Endothelial cell of umbilical vein (primary cell): ENCODE data around the gene BIRC5. TPM values are rescaled to one million over a fixed set of nuclear protein-coding genes. Genes with fewer than 3 reads are reported as not detected.

Source experiments
- BruUV-seq: library from RNA; stranded (reverse); fragments of 400-500 nt; replicated peaks from 2 replicates; lab custom pipeline; 2021; lab: Mats Ljungman, UMichigan
- CTCF ChIA-PET: fragments of 300-600, 350-600 bp; sonication (Branson Sonifier 250); formaldehyde crosslinking; loops from one replicate; lab custom pipeline; 2021; ENCODE audit warnings: antibody characterized with exemption, inconsistent platforms; lab: Charles Lee
- POLR2A ChIA-PET: fragments of 300-600, 350-600 bp; sonication (Branson Sonifier 250); formaldehyde crosslinking; loops from one replicate; lab custom pipeline; 2021; ENCODE audit warnings: antibody characterized with exemption, inconsistent platforms; lab: Charles Lee
- DNase-seq: peaks from one replicate; pipeline ENCODE4 v3.0.0-alpha.2; 2011; ENCODE audit warnings: low read depth, low spot score
- FAIRE-seq: peaks from 2 replicates; lab custom pipeline; 2011; peaks lifted over from hg19 to GRCh38; lab: Jason Lieb, UNC
- H2AFZ ChIP-seq: 2 replicates; pipeline ENCODE4 v1.6.0; 2012; ENCODE audit warnings: low read depth, low read length, control low read depth, inconsistent platforms
- H3K27ac ChIP-seq: 2 replicates; pipeline ENCODE4 v1.5.1; 2011; ENCODE audit warnings: low read depth, mild to moderate bottlenecking, control low read depth, low read length, moderate library complexity; ENCODE audit not compliant: insufficient read depth
- H3K27me3 ChIP-seq, 2 experiments: 2 replicates each; pipeline versions ENCODE4 v1.6.0 to v1.6.1; 2011; ENCODE audit warnings: low read length in 2 of 2, mixed read lengths in 1 of 2; ENCODE audit not compliant: control insufficient read depth in 2 of 2, insufficient read depth in 2 of 2
- H3K36me3 ChIP-seq, 2 experiments: 2 replicates in 1 of 2; 3 replicates in 1 of 2; pipeline ENCODE4 v1.5.1; 2011; ENCODE audit warnings: low read length in 2 of 2, mild to moderate bottlenecking in 1 of 2, moderate library complexity in 1 of 2; ENCODE audit not compliant: control insufficient read depth in 2 of 2, insufficient read depth in 2 of 2; ENCODE audit errors: extremely low read depth in 1 of 2
- H3K4me1 ChIP-seq: 3 replicates; pipeline ENCODE4 v1.5.1; 2011; ENCODE audit warnings: mild to moderate bottlenecking, low read length; ENCODE audit not compliant: control insufficient read depth, insufficient read depth; ENCODE audit errors: extremely low read depth
- H3K4me2 ChIP-seq: 2 replicates; pipeline ENCODE4 v1.6.1; 2011; ENCODE audit warnings: low read length, control low read depth, mixed read lengths; ENCODE audit not compliant: insufficient read depth
- H3K4me3 ChIP-seq, 3 experiments: fragments of 200-600 bp in 1 of 3; sonication (generic), shearing (Covaris generic) in 1 of 3; replicated peaks in 1 of 3; 2 replicates each; pipeline ENCODE4 v1.5.1; 2011 to 2016; ENCODE audit warnings: control low read depth in 3 of 3, low read length in 3 of 3, mild to moderate bottlenecking in 2 of 3, inconsistent platforms in 1 of 3, low read depth in 1 of 3, moderate library complexity in 1 of 3; ENCODE audit not compliant: insufficient read depth in 1 of 3
- H3K79me2 ChIP-seq: 2 replicates; pipeline ENCODE4 v1.6.0; 2012; ENCODE audit warnings: low read length, inconsistent platforms; ENCODE audit not compliant: control insufficient read depth, insufficient read depth
- H3K9ac ChIP-seq: replicated peaks from 2 replicates; pipeline ENCODE3; 2011; ENCODE audit warnings: low read length, control low read depth; ENCODE audit not compliant: insufficient read depth; ENCODE audit errors: extremely low read depth
- H3K9me1 ChIP-seq: replicated peaks from 3 replicates; pipeline ENCODE4 v1.6.0; 2011; ENCODE audit warnings: mild to moderate bottlenecking, low read length; ENCODE audit not compliant: control insufficient read depth, insufficient read depth; ENCODE audit errors: extremely low read depth
- H3K9me3 ChIP-seq: replicated peaks from 2 replicates; pipeline ENCODE4 v1.5.1; 2012; ENCODE audit warnings: low read length, inconsistent platforms; ENCODE audit not compliant: control insufficient read depth, insufficient read depth
- H4K20me1 ChIP-seq: replicated peaks from 2 replicates; pipeline ENCODE3; 2011; ENCODE audit warnings: mild to moderate bottlenecking, low read length; ENCODE audit not compliant: control insufficient read depth, insufficient read depth; ENCODE audit errors: extremely low read depth
- EZH2 ChIP-seq: IDR thresholded peaks from 2 replicates; pipeline ENCODE4 v1.6.1; 2012; ENCODE audit warnings: borderline replicate concordance, low read depth, mild to moderate bottlenecking, moderate library complexity, low read length, inconsistent platforms; ENCODE audit not compliant: severe bottlenecking
- FOS ChIP-seq: IDR thresholded peaks from 2 replicates; pipeline ENCODE4 v1.6.1; 2011; ENCODE audit warnings: mild to moderate bottlenecking, low read length, moderate library complexity, borderline replicate concordance; ENCODE audit not compliant: insufficient read depth
- GATA2 ChIP-seq: IDR thresholded peaks from 2 replicates; pipeline ENCODE4 v1.7.0; 2011; ENCODE audit warnings: low read depth, mild to moderate bottlenecking, moderate library complexity, mixed read lengths, low read length; ENCODE audit not compliant: insufficient read length, insufficient read depth
- JUN ChIP-seq: IDR thresholded peaks from 2 replicates; pipeline ENCODE4 v1.6.1; 2011; ENCODE audit warnings: borderline replicate concordance, low read depth; ENCODE audit not compliant: insufficient read length, insufficient read depth
- MYC ChIP-seq: IDR thresholded peaks from one replicate; pipeline ENCODE4 v1.6.1; 2011; ENCODE audit warnings: mild to moderate bottlenecking, low read depth, low read length
- POLR2A ChIP-seq: IDR thresholded peaks from 2 replicates; pipeline ENCODE4 v1.6.1; 2012; ENCODE audit warnings: low read depth, mild to moderate bottlenecking, control low read depth, low read length
- POLR2AphosphoS5 ChIP-seq: IDR thresholded peaks from 2 replicates; pipeline ENCODE4 v1.6.1; 2012; ENCODE audit warnings: low read depth, mild to moderate bottlenecking, control low read depth, low read length, moderate library complexity; ENCODE audit not compliant: insufficient read depth
- dilution Hi-C: fragments of 300-500 bp; cut with MboI; formaldehyde crosslinking; loops from one replicate; pipeline ENCODE4 v1.15.0; 2019; ENCODE audit warnings: low sequenced_read_pairs; ENCODE audit not compliant: extremely low pct_ligation_motif_present
- intact Hi-C: fragments of 100-400 bp; cut with micrococcal nuclease; formaldehyde crosslinking; loops from one replicate; pipeline ENCODE4 v1.10.0; 2022
- polyA plus RNA-seq, 4 experiments: library from polyadenylated mRNA; depleted of rRNA in 3 of 4; stranded (reverse) in 3 of 4; unstranded in 1 of 4; fragments of >200 nt; gene quantifications; 2 replicates each; pipeline versions ENCODE4 v1.2.1 to v1.2.3, GENCODE V29; 2011 to 2012; ENCODE audit warnings: missing spikeins in 1 of 4
- total RNA-seq: library from RNA; stranded (reverse); gene quantifications from 2 replicates; pipeline ENCODE4 v1.2.3, GENCODE V29; 2021
- TF ChIP-seq, protein P1 (sequence below): IDR thresholded peaks from 2 replicates; pipeline ENCODE4 v1.6.1; 2011; ENCODE audit not compliant: insufficient read depth, insufficient read length
- TF ChIP-seq, protein P2 (sequence below), 2 donors: IDR thresholded peaks; 1 replicate in 1 of 2; 2 replicates in 1 of 2; pipeline ENCODE4 v1.5.1; 2011; ENCODE audit warnings: low read length in 2 of 2, mild to moderate bottlenecking in 2 of 2, moderate library complexity in 2 of 2, control low read depth in 1 of 2, inconsistent platforms in 1 of 2, low read depth in 1 of 2; ENCODE audit not compliant: insufficient read depth in 1 of 2; ENCODE audit errors: extremely low read depth in 1 of 2

Gene BIRC5
- total and polyA plus RNA-seq, 2 donors (not counting 3 experiments of a cell fraction or from before 2014, with no cell fraction given) = 32.8 to 74.6 TPM

DNA sequence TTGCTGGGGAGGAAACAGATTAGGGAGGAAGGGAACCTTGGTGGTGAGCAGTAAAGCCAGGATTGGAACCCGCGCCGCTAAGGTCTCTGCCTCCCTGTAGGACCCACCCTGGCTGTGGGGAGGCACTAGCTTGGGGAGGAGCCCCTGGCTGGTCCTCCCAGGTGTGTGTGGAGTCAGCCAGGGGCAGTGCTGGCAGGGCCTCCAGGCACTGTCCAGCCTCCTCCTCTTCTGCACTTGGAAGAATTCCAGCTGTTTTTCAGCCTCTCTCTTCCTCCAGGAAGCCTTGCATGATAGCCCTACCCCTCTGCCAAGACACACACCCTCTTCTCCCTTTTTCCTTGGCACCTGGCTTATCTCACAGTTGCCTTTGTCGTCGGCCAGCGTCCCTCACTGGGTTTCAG, 52.2 kb downstream of the BIRC5 start:
- dilution Hi-C loops = no loop called here

More for the DNA sequence above, 52.2 kb downstream of the BIRC5 start:
- H3K27me3 ChIP-seq = peaks cover 13% of the 10 kb centered on the region in 2 experiments
- H3K36me3 ChIP-seq = no peaks in the 10 kb centered on the region
- H3K9me3 ChIP-seq = no peaks in the 10 kb centered on the region
- H3K4me2 ChIP-seq = no peak overlapping the region
- no TSS peak for BruUV-seq
- TF ChIP-seq, protein P1, sequence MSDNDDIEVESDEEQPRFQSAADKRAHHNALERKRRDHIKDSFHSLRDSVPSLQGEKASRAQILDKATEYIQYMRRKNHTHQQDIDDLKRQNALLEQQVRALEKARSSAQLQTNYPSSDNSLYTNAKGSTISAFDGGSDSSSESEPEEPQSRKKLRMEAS = no peak
- TF ChIP-seq POLR2A = no peak
- no peak for TF ChIP-seq POLR2AphosphoS5
- no peak for TF ChIP-seq FOS
- no peak for TF ChIP-seq JUN
- TF ChIP-seq GATA2 = no peak
- TF ChIP-seq EZH2 = no peak
- TF ChIP-seq, protein P2, sequence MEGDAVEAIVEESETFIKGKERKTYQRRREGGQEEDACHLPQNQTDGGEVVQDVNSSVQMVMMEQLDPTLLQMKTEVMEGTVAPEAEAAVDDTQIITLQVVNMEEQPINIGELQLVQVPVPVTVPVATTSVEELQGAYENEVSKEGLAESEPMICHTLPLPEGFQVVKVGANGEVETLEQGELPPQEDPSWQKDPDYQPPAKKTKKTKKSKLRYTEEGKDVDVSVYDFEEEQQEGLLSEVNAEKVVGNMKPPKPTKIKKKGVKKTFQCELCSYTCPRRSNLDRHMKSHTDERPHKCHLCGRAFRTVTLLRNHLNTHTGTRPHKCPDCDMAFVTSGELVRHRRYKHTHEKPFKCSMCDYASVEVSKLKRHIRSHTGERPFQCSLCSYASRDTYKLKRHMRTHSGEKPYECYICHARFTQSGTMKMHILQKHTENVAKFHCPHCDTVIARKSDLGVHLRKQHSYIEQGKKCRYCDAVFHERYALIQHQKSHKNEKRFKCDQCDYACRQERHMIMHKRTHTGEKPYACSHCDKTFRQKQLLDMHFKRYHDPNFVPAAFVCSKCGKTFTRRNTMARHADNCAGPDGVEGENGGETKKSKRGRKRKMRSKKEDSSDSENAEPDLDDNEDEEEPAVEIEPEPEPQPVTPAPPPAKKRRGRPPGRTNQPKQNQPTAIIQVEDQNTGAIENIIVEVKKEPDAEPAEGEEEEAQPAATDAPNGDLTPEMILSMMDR (IDR thresholded peaks at IDR 0.05; ENCODE audit: extremely low read depth in 1 of 2, insufficient read depth in 1 of 2, low read depth in 1 of 2, low read length in 2 of 2) = no peak
- no peak for TF ChIP-seq MYC
- no peak for FAIRE-seq
- H3K4me1 ChIP-seq = peaks cover 9% of the 10 kb centered on the region
- no peak overlapping the region for H3K27ac ChIP-seq
- no peaks in the 10 kb centered on the region for H3K9me1 ChIP-seq
- H3K9ac ChIP-seq = no peak overlapping the region
- H3K79me2 ChIP-seq = no peaks in the 10 kb centered on the region
- intact Hi-C loops = no loop called here
- DNase-seq = no peak
- H4K20me1 ChIP-seq = no peaks in the 10 kb centered on the region
- H3K4me3 ChIP-seq = no peak overlapping the region
- H2AFZ ChIP-seq = no peak overlapping the region
- ChIA-PET POLR2A (no interaction called here), CTCF (no interaction called here)
